ENCODE results near the gene SLC4A1AP. TPM values are rescaled to one million over a fixed set of nuclear protein-coding genes. Genes with fewer than 3 reads are reported as not detected.

SLC4A1AP gene
- total and polyA plus RNA-seq, 2 of the 13 experiments (the other 11 are each of a cell fraction or from before 2014, with no cell fraction given) = 15.3 to 44.6 TPM

- TF ChIP-seq ZNF766 (CRISPR knock-in tag; IDR thresholded peaks at IDR 0.05; ENCODE audit: borderline replicate concordance) (no peak), KAT8 (CRISPR knock-in tag; IDR thresholded peaks at IDR 0.05) (peak; percentile 95), MYNN (CRISPR knock-in tag; IDR thresholded peaks at IDR 0.05; ENCODE audit: low read depth) (no peak), ZKSCAN8 (CRISPR knock-in tag; IDR thresholded peaks at IDR 0.05; ENCODE audit: borderline replicate concordance) (peak; percentile 41; the same call in 1 of the 2 replicates), ZNF552 (CRISPR knock-in tag; IDR thresholded peaks at IDR 0.05; ENCODE audit: borderline replicate concordance) (no peak; the same call in 1 of the 2 replicates), SMAD3 (CRISPR knock-in tag; IDR thresholded peaks at IDR 0.05) (peak; percentile 92), STAG1 (CRISPR knock-in tag; IDR thresholded peaks at IDR 0.05) (peak; percentile 45), SMARCE1 (IDR thresholded peaks at IDR 0.05; ENCODE audit: borderline replicate concordance) (no peak), ZNF333 (CRISPR knock-in tag; IDR thresholded peaks at IDR 0.05; ENCODE audit: borderline replicate concordance) (no peak), SP140L (CRISPR knock-in tag; IDR thresholded peaks at IDR 0.05; ENCODE audit: borderline replicate concordance) (peak; percentile 66; the same call in 1 of the 2 replicates), KAT7 (CRISPR knock-in tag; IDR thresholded peaks at IDR 0.05; ENCODE audit: borderline replicate concordance) (peak; percentile 87; the same call in 1 of the 2 replicates), ZFP90 (CRISPR knock-in tag; IDR thresholded peaks at IDR 0.05; ENCODE audit: borderline replicate concordance) (peak; percentile 95), ERF (CRISPR knock-in tag; IDR thresholded peaks at IDR 0.05) (peak; percentile 86), AHDC1 (CRISPR knock-in tag; IDR thresholded peaks at IDR 0.05; ENCODE audit: borderline replicate concordance) (no peak; the same call in 1 of the 2 replicates), THYN1 (CRISPR knock-in tag; IDR thresholded peaks at IDR 0.05; ENCODE audit: borderline replicate concordance, low read depth) (no peak), MXD4 (CRISPR knock-in tag; IDR thresholded peaks at IDR 0.05) (peak; percentile 94), MLX (CRISPR knock-in tag; IDR thresholded peaks at IDR 0.05) (0 out of 2 replicates have a peak, but pooled peaks have one; percentile 33), ZNF770 (CRISPR knock-in tag; IDR thresholded peaks at IDR 0.05) (0 out of 2 replicates have a peak, but pooled peaks have one; percentile 28), POLR2G (IDR thresholded peaks at IDR 0.05; ENCODE audit: low read depth, low read length) (peak; percentile 100)
- TF ChIP-seq, protein P1, sequence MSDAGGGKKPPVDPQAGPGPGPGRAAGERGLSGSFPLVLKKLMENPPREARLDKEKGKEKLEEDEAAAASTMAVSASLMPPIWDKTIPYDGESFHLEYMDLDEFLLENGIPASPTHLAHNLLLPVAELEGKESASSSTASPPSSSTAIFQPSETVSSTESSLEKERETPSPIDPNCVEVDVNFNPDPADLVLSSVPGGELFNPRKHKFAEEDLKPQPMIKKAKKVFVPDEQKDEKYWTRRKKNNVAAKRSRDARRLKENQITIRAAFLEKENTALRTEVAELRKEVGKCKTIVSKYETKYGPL (CRISPR knock-in tag; IDR thresholded peaks at IDR 0.05) = no peak
Observed at GRCh38 chr2:27628767-27629709, 34.7 kb upstream of the SLC4A1AP start, which contains the start of the genes CCDC121 and GPN1 (continued).

Measured in HepG2 (cell line).